GM19463 (cell line): Measurements from ENCODE around the gene SLC17A3.

Source experiments
- ATAC-seq: cut with Tn5 transposase; IDR thresholded peaks from one replicate; pipeline ENCODE4 v1.9.1; 2021; ENCODE audit warnings: mild to moderate bottlenecking, moderate library complexity; ENCODE audit not compliant: unreplicated experiment

SLC17A3 gene, protein sequence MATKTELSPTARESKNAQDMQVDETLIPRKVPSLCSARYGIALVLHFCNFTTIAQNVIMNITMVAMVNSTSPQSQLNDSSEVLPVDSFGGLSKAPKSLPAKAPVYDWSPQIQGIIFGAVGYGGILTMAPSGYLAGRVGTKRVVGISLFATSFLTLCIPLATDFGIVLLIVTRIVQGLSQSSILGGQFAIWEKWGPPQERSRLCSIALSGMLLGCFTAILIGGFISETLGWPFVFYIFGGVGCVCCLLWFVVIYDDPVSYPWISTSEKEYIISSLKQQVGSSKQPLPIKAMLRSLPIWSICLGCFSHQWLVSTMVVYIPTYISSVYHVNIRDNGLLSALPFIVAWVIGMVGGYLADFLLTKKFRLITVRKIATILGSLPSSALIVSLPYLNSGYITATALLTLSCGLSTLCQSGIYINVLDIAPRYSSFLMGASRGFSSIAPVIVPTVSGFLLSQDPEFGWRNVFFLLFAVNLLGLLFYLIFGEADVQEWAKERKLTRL

GRCh38 chr6:25874118-25874517 is at the start of gene SLC17A3:
Gene SLC17A3 (minus strand): TSS chr6:25874243. CDS start chr6:25868387, 5,856 bp downstream.
- no peak for ATAC-seq

DNA sequence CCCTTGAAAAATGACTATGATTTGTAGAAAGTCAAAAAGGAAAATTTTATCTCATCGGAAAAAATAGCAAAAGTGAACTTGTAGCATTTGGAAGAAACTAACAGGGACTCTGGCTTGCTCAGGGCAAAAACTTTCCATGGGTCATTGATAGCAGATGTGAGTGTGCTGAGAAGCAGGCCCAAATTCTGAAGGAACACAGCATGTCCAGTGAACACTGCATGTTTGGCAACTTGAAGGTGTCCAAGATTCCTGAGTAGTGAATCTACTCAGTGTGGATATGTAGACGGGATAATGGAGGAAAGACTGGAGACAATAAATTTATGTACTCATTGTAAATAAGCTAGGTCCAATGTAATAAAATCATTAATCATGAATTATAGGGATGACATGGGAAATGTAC is 48.3 kb upstream of the SLC17A3 start:
- no peak for ATAC-seq

DNA sequence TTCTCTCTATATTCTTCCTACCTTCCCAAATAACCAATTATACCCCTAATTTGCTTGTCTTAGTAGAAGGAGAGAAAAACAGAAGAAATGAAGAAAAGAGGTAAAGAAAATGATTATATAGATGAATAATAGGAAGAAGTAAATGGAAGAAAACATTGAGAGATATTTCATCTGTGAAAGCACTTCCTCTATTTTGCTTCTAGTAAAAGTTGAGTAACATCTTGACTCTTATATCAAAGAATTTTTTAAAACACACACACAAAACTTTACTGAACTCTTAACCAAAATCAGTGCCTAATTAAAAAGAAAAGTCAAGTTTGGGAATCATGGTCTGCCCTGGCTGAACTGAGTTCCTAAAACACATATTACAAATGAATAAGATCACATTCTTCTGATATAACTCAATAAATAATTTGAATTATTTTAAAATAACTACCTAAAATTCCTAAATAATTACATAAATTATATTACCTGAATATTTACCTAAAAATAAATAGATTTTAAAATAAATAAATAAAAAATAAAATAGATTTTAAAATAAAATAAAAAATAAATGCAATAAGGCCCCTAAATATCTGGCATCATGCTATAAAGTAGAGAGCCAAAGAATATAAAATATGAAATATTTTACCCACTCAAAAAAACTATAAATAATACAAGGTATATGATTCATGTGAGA is 47.6 kb upstream of the SLC17A3 start:
- ATAC-seq = no peak

DNA sequence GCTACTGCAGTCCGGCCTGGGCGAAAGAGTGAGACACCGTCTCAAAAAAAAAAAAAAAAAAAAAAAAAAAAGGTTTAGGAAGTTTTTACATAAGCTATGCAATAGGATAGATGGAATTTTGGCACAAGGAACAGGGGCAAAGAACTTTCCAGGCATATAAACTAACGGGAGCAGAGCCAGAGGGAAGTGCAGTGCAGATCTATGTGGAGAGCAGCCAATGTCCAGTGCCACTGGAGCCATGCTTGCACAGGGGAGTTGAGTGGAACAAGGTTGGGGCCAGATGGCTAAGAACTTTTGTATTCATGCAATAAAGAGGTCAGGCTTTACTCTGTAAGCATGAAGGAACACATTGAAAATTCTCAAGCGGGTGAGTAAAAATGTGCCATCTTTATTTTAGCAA is 45.6 kb upstream of the SLC17A3 start:
- no peak for ATAC-seq

GRCh38 chr6:25918083-25918683 is 44.1 kb upstream of the SLC17A3 start:
- no peak for ATAC-seq

DNA sequence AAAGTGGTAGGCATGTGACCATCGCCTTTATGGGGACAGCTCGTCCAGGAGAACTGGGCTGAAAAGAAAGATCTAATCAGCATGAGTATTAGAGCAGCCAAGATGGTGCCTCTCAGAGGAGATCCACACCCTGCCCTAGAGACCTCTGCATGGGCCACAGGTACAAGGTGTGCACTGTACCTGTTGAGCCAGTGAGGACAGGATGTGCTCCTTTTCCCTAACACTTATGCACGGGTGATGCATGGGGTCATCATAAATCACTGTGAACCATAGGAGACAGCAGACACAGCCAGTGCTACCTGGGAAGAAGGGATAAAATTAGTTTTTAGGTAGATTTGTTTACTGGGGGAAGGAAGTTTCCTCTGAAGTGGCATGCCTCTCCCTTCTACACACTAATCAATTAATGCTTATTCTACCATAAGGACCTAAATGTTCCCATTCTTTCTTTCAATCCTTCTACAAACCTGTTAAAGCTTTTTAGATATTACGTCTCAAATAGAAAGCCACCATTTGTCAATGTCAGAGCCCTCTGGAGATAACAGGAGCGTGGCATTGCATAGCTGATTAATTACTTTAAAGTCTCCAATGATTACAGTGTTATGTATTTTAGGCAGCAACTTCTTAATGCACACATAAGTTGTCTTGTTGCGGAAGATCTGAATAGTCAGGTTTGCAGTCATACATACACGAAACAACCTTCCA is 42.9 kb upstream of the SLC17A3 start:
- ATAC-seq = no peak

DNA sequence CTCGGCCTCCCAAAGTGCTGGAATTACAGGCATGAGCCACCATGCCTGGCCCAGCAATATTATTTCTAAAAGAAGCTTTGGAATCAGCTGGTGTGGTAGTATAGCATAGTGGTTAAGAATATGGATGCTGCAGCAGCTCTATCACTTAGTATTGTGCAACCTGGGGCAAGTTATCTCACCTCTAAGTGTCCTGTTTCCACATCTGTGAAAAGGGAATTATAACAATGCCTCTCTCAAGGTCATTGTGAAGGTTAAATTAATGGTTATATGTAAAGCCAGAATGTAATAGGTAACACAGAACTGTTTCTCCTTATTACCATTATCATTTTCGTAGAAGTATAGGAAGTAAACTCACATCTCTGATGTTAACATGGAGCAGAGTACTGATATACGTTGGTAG is 42.3 kb upstream of the SLC17A3 start:
- no peak for ATAC-seq

- no peak for ATAC-seq
Measured at GRCh38 chr6:25913741-25914140, 39.7 kb upstream of the SLC17A3 start.

DNA sequence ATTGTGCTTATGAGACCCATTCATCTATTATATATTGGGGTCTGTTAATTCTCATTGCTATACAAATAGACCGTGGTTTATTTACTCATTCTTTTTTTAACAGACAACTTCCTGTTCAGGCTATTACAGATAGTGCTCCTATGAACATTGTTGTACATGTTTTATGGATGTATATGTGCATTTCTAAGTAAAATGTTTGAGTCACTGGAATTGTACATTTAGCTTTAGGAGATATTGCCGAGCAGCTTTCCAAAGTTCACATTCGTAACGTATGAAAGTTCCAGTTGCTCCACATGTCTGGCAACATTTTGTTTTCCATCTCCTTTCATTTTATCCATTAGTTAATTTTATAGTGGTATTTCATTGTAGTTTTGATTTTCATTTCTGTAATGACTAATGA is 37.3 kb upstream of the SLC17A3 start:
- no peak for ATAC-seq

GRCh38 chr6:25907475-25908014 is 33.5 kb upstream of the SLC17A3 start:
- ATAC-seq = no peak

- ATAC-seq = no peak
Measured at GRCh38 chr6:25903467-25904099, 29.5 kb upstream of the SLC17A3 start.

DNA sequence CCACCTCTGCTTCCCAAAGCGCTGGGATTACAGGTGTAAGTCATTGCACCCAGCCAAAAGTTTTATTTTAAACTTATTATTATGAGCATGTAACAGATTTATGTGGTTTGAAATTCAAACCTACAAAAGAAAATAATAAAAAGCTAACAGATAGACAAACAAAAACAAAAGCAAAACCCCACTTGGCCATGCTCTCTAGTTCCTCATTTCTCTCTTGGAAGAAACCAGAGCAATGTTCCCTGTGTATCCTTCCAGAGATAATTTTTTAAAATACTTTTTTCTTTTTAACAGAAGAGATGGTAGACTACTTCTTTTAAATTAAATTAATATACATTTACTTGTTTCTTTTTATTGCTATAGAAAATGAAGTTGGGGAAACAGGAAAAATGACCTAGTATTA is 28.0 kb upstream of the SLC17A3 start:
- no peak for ATAC-seq

DNA sequence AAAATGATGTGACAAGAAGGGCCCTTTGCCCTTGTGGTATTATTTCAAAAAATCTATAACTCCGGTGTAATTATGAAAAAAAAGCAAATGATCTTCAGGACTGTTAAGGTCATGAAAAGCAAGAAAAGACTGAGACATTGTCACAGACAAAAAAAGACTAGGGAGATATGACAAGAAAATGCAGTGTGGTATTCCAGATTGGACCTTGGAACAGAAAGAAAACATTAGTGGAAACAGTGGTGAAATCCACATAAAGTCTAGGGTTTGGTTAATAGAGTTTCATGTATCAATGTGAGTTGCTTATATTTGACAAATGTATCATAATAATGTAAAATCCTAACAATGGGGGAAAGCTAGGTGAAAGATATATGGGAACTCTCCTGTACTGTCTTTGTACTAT is 26.8 kb upstream of the SLC17A3 start:
- no peak for ATAC-seq

- no peak for ATAC-seq
Measured at GRCh38 chr6:25899580-25900408, 25.8 kb upstream of the SLC17A3 start.

DNA sequence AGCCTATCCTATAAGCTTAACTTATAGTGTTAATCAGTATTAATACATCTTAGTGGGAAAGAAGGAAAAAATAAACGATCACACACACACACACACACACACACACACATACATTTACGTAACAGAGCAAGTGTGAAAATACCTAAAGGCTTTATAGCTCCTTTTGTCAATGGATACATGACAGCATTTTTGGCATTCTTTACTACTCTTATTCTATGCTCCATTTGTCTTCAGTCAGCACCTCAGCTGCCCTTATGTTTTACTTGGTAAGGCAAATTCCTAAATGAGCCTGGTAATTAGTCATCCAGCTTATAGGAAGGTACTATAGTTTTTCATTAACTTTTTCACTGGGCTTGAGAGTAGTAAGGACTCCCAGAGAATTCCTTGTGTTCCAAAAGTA is 25.1 kb upstream of the SLC17A3 start:
- no peak for ATAC-seq

DNA sequence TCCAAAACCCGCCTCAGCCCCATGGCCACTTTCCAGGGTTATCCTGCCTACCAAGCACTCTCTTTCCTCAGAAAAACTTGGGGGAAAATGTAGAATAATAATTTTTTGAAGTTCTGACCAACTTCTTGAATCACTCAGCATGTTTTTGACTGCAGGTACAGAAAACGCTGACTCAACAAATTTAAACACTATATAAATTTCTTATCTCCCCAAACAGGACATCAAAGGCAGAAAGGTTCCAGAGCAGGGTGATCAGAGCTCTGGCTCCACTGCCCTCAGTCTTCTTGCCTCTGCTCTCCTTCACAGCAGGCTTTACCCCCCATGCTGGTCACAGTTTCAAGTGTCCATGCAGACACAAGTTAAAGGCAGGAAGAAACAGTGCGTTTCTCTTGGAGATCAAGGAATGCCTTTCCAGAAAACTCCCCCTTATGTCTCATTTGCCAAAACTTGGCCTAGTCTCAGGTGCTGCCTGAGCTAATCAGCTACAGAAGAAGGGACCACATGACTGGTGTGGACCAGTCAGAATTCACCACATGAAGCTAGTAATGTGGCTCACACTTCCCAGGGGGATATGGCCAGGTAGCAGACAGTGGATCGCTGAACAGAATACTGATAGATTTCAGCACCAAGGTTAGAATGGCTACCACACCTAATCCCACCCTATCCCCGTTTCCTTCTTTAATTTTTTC is 24.4 kb upstream of the SLC17A3 start:
- ATAC-seq = no peak

- ATAC-seq = no peak
Measured at GRCh38 chr6:25896252-25896651, 22.2 kb upstream of the SLC17A3 start.

DNA sequence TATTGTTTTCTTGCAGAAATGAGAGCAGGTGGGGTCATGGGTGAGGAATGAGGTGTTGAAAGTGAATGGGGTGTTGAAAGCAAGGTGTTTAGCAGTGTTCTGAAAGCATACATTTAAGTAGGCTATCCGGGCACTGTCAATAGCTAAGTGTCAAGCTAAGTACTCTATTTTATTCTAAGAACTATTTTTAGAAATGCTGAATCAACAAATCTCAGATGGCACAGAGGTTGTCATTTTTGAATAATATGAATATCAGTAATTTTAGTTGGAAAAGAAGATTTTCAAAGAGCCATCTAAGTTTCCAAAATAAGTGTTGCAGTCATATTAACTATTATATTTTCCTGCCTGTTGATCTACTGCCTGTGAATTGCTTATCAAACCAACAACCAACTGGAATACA is 21.7 kb upstream of the SLC17A3 start:
- no peak for ATAC-seq

DNA sequence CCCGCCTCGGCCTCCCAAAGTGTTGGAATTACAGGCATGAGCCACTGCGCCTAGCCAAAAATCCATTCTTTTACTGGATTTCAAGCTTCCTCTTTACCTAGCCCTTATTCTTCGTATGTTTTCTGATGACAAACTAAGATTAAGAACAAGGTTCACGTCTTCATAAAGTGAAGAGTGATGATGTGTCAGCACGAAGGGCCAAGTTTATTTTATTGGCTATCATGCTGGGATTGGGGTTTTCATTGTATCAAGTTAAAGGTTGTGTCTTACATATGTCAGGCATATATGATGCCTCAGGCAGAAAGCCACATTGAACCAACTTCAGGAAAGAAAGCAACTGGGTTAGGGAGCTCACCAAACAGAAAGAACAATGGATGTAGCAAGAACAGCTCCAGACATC is 19.7 kb upstream of the SLC17A3 start:
- no peak for ATAC-seq
